Gastrocnemius medialis (tissue), 4 donors: Measurements from ENCODE around the gene ABCB4.

Experiments used
- POLR2A ChIP-seq, 2 donors: fragments of 450-650 bp; IDR thresholded peaks; one replicate each; pipeline ENCODE4 v1.6.1; 2017; ENCODE audit warnings: antibody characterized with exemption in 2 of 2, mild to moderate bottlenecking in 2 of 2, moderate library complexity in 2 of 2
- TF ChIP-seq, protein P1 (sequence below), 5 experiments: fragments of 450-650 bp in 3 of 5; fragments of 200-600 bp in 2 of 5; sonication (generic) in 2 of 5; IDR thresholded peaks in 4 of 5; conservative IDR thresholded peaks in 1 of 5; 1 replicate in 4 of 5; 2 replicates in 1 of 5; pipeline ENCODE4 v1.5.1; 2016 to 2019; ENCODE audit warnings: antibody characterized with exemption in 5 of 5, mild to moderate bottlenecking in 3 of 5, moderate library complexity in 3 of 5

DNA sequence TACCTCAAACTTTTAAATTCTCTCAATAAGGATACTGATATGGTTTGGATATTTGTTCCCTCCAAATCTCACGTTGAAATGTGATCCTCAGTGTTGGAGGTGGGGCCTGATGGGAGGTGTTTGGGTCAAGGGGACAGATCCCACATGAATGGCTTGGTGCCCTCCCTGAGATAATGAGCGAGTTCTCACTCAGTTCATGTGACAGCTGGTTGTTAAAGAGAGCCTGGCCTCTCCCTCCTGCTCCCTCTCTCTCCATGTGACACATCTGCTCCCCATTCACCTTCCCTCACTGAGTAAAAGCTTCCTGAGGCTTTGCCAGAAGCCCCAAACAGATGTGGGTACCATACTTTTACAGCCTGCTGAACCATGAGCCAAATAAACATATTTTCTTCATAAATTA, 19.2 kb downstream of the ABCB4 start:
- TF ChIP-seq, protein P1, sequence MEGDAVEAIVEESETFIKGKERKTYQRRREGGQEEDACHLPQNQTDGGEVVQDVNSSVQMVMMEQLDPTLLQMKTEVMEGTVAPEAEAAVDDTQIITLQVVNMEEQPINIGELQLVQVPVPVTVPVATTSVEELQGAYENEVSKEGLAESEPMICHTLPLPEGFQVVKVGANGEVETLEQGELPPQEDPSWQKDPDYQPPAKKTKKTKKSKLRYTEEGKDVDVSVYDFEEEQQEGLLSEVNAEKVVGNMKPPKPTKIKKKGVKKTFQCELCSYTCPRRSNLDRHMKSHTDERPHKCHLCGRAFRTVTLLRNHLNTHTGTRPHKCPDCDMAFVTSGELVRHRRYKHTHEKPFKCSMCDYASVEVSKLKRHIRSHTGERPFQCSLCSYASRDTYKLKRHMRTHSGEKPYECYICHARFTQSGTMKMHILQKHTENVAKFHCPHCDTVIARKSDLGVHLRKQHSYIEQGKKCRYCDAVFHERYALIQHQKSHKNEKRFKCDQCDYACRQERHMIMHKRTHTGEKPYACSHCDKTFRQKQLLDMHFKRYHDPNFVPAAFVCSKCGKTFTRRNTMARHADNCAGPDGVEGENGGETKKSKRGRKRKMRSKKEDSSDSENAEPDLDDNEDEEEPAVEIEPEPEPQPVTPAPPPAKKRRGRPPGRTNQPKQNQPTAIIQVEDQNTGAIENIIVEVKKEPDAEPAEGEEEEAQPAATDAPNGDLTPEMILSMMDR (IDR thresholded peaks at IDR 0.05 in 4 of 5, conservative IDR thresholded peaks at IDR 0.05 in 1 of 5) = no peak
- TF ChIP-seq POLR2A (IDR thresholded peaks at IDR 0.05) = no peak
